Thyroid gland (tissue), 4 donors: Measurements from ENCODE around the gene CCDC74B.
"Not testable (repeated sequence)": the region's sequence is repeated elsewhere in the genome, so short reads cannot be mapped to it uniquely, and the experiment has no call there.

Experiments used
- CTCF ChIP-seq, 6 experiments: fragments of 200-600 bp in 3 of 6; fragments of 450-650 bp in 3 of 6; sonication (generic) in 3 of 6; IDR thresholded peaks; one replicate each; pipeline ENCODE4 v1.5.1; 2016 to 2019; ENCODE audit warnings: antibody characterized with exemption in 6 of 6, mild to moderate bottlenecking in 2 of 6, inconsistent platforms in 1 of 6, moderate library complexity in 1 of 6
- POLR2A ChIP-seq, 2 donors: fragments of 450-650 bp; IDR thresholded peaks; one replicate each; pipeline ENCODE4 v1.6.1; 2017; ENCODE audit warnings: antibody characterized with exemption in 2 of 2, mild to moderate bottlenecking in 2 of 2, moderate library complexity in 1 of 2

- not testable (repeated sequence) for TF ChIP-seq POLR2A, CTCF (IDR thresholded peaks at IDR 0.05)
Observed at GRCh38 chr2:130174866-130175265, 30.0 kb upstream of the CCDC74B start.
